ENCODE data around the gene USP12.
"Not testable (repeated sequence)": the region's sequence is repeated elsewhere in the genome, so short reads cannot be mapped to it uniquely, and the experiment has no call there.

USP12 gene

DNA sequence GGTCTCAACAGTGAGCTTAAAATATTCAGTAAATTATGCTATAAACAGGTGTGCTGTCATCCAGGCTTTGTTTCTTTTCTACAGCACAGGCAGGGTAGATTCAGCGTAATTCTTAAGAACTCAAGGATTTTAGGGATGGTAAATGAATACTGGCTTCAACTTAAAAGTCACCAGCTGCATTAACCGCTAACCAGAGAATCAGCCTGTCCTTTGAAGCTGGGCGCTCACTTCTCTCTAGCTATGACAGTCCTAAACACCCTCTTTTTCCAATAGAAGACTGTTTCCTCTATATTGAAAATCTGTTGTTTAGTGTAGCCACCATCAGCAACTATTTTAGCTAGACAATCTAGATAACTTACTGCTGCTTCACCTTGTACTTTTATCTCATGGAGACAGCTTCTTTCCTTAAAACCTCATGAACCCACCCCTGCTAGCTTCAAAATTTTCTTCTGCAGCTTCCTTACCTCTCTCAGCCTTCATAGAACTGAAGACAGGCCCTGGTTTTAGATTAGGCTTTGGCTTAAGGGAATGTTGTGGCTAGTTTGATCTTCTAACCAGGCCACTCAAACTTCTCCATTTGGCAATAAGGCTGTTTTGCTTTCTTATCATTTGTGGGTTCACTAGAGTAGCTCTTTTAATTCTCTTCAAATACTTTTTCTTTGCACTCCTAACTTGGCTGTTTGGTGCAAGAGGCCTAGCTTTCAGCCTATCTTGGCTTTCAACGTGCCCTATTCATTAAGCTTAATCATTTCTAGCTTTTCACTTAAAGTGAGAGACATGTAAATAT, 89.5 kb downstream of the USP12 start:
- TF ChIP-seq, protein P1, sequence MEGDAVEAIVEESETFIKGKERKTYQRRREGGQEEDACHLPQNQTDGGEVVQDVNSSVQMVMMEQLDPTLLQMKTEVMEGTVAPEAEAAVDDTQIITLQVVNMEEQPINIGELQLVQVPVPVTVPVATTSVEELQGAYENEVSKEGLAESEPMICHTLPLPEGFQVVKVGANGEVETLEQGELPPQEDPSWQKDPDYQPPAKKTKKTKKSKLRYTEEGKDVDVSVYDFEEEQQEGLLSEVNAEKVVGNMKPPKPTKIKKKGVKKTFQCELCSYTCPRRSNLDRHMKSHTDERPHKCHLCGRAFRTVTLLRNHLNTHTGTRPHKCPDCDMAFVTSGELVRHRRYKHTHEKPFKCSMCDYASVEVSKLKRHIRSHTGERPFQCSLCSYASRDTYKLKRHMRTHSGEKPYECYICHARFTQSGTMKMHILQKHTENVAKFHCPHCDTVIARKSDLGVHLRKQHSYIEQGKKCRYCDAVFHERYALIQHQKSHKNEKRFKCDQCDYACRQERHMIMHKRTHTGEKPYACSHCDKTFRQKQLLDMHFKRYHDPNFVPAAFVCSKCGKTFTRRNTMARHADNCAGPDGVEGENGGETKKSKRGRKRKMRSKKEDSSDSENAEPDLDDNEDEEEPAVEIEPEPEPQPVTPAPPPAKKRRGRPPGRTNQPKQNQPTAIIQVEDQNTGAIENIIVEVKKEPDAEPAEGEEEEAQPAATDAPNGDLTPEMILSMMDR (conservative IDR thresholded peaks at IDR 0.05), result no peak
- TF ChIP-seq ZFX (IDR thresholded peaks at IDR 0.05), result no peak
- no peak overlapping the region for H3K27ac ChIP-seq

DNA sequence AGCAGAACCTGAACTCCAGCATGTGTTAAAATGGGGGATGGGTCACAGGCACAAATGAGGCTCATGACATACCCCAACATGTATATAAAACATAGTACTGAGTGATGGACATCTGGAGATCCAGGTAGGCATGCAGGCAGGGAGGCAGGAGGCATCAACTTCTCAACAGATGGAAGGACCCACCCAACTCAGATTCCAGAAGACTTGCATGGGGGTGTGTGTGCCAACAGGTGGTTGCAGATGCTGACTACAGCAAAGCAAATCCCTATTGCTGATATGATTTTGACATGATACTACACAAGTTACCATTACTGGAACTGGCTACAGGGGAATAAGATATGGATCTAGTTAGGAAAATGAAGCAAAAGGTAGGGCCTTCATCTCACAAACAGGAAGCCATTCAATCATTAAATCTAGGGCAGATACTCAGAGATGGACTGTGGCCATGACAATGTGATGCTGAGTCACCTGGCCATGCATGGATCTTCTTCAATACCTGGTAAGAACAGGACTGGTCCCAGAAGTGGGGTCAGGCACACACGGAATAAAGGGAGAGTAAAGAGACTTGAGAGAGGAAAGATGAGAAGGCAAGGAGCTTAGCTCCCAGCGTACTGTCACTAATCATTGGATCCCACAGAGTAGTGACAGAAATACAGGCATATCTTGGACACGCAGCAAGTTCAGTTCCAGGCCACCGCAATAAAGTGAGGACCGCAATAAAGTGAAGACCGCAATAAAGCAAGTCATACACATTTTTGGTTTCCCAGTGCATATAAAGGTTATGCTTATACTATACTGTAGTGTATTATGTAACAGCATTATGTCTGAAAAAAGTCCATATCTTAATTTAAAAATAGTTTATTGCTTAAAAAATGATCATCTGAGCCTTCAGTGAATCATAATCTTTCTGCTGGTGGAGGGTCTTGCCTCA, 91.3 kb downstream of the USP12 start:
- no peak overlapping the region for H3K27ac ChIP-seq
- TF ChIP-seq, protein P1 (conservative IDR thresholded peaks at IDR 0.05), result no peak
- no peak for TF ChIP-seq ZFX (IDR thresholded peaks at IDR 0.05)

DNA sequence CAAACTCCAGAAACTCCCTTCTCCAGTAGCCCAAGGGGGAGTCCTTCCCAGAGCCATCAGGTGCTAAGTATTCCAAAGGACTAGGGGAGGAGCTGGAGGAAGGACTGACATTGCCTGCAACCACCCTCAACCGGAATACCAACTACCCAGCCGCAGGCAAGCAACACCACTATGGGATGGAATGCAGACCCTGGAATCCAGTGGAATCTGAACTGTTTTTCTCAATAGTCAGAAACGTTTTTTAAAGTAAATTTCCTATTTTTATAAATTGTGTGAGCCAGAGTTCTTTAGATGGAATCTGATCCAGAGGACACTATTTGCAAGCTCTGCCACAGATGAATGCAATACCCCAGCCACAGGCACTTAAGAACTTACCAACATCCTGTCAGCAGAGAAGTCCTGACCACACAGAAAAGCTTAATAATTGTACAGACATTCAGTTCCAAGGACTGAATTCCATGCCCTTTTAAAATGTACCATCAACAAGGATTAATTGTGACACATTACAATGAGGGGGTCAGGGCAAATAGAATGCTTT, 92.1 kb downstream of the USP12 start:
- no peak overlapping the region for H3K27ac ChIP-seq
- no peak for TF ChIP-seq ZFX (IDR thresholded peaks at IDR 0.05)
- TF ChIP-seq, protein P1 (conservative IDR thresholded peaks at IDR 0.05), result no peak

DNA sequence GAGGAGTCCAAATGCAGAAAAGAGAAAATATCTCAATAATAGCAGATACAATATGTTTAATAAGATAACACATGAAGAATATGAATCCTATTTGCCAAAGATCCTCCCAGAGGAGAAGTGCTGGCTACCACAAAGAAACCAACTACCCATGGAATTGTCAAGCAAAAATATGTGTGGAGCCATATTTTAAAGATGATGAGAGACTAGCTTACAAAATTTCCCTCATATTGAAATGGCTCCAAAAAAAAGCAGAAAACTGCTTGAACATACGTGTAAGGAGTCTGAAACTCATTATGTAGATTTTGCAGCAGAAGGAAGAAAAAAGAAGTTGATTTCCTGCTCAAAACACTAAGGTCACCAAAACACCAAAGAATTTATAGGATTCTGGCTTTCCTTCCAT, 94.2 kb downstream of the USP12 start:
- H3K27ac ChIP-seq, result no peak overlapping the region
- TF ChIP-seq, protein P1 (conservative IDR thresholded peaks at IDR 0.05), result no peak
- no peak; the same call in 1 of the 2 replicates for TF ChIP-seq ZFX (IDR thresholded peaks at IDR 0.05)

DNA sequence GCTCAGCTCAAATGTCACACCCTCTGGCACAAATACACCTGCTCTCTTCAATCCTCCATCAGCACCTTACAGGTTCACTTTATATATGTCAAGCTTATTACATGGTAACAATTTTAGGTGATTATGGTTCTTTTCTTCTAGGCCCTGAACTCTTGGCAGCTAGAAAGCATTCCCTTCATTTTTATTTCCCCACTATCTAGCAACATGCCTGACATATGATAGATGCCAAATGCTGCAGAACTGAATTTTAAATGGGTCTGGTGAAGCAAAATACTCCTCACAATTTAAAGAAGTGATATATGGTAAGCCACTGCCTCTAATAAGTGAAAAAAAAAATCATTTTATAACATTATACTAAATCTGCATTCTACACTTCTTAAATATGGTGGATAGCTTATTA, 95.2 kb downstream of the USP12 start:
- TF ChIP-seq ZFX (IDR thresholded peaks at IDR 0.05), result no peak
- TF ChIP-seq, protein P1 (conservative IDR thresholded peaks at IDR 0.05), result no peak
- H3K27ac ChIP-seq, result no peak overlapping the region

DNA sequence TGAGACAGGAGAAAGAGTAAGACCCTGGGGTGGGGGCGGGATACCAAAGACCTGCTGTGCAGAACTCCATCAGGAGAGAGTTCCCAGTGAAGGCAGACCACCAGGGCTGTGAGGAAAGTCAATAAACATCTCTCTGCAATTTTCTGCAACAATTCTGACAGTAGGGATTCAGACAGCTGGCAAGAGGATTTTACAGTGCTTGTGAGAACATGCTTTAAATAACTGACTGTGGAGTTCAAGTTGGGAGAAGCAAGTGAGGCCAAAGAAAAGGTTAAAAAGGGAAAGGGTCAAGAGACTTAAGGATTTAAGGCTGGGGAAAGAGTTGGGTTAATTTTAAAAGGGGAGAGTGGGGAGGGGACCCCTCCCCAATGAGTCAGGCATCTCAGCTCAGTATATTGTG, 98.4 kb downstream of the USP12 start:
- H3K27ac ChIP-seq, result no peak overlapping the region
- no peak for TF ChIP-seq ZFX (IDR thresholded peaks at IDR 0.05)
- TF ChIP-seq, protein P1 (conservative IDR thresholded peaks at IDR 0.05), result no peak

DNA sequence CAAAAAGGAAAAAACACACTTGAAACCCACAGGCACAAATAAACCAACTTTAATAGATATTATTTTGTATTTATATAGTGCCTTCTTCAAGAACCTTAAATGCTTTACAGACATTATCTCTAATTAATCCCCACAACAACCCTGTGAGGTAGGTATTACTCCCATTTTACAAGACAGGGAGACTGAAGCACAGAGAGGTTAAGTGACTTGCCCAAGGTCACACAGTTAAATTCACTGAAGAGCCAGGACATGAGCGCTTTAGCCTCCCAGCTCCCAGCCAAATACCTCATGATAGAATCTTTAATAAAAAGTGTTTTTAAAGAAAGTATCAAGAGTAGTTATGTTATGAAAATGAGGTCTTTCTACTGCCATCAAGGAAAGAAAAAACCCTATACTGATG, 105.5 kb downstream of the USP12 start:
- not testable (repeated sequence) for H3K27ac ChIP-seq

Data from C4-2B (cell line).